Parathyroid adenoma (tissue), 2 donors: ENCODE measurements around the gene SPN.

Experiments
- H2AFZ ChIP-seq: fragments of 300-600 bp; sonication (generic); one replicate; pipeline ENCODE4 v1.7.0; 2017; ENCODE audit warnings: antibody characterized with exemption, mild to moderate bottlenecking
- H3K27ac ChIP-seq: fragments of 300-600 bp; sonication (generic); one replicate; pipeline ENCODE4 v1.7.0; 2017
- H3K27me3 ChIP-seq: fragments of 300-600 bp; sonication (generic); one replicate; pipeline ENCODE4 v1.7.0; 2017; ENCODE audit warnings: low read length; ENCODE audit not compliant: control insufficient read depth, insufficient read depth
- H3K36me3 ChIP-seq: fragments of 300-600 bp; sonication (generic); one replicate; pipeline ENCODE4 v1.7.0; 2017; ENCODE audit warnings: low read length; ENCODE audit not compliant: control insufficient read depth, insufficient read depth
- H3K4me1 ChIP-seq: fragments of 300-600 bp; sonication (generic); one replicate; pipeline ENCODE4 v1.7.0; 2017; ENCODE audit warnings: control low read depth
- H3K4me2 ChIP-seq: fragments of 300-600 bp; sonication (generic); one replicate; pipeline ENCODE4 v1.7.0; 2017; ENCODE audit warnings: low read length
- H3K4me3 ChIP-seq: fragments of 300-600 bp; sonication (generic); one replicate; pipeline ENCODE4 v1.7.0; 2017; ENCODE audit warnings: low read depth, low read length
- H3K79me2 ChIP-seq: fragments of 300-600 bp; sonication (generic); one replicate; pipeline ENCODE4 v1.7.0; 2017; ENCODE audit warnings: control low read depth
- H3K9ac ChIP-seq: fragments of 300-600 bp; sonication (generic); one replicate; pipeline ENCODE4 v1.7.0; 2017; ENCODE audit warnings: mild to moderate bottlenecking
- H3K9me3 ChIP-seq: fragments of 300-600 bp; sonication (generic); one replicate; pipeline ENCODE4 v1.7.0; 2017; ENCODE audit warnings: low read length; ENCODE audit not compliant: control insufficient read depth
- CTCF ChIP-seq: fragments of 300-600 bp; sonication (generic); IDR thresholded peaks from one replicate; pipeline ENCODE4 v1.7.0; 2017; ENCODE audit warnings: antibody characterized with exemption, mild to moderate bottlenecking
- donor health status: primary hyperparathyroidism.

SPN gene

GRCh38 chr16:29678691-29679267 lies 15.7 kb downstream of the SPN start, which contains the start of gene QPRT:
TSS of gene QPRT (plus strand) at chr16:29679180. CDS start at chr16:29679198, 18 bp downstream.
- H3K9ac ChIP-seq, result no peak within 1 kb of the TSS
- H3K9me3 ChIP-seq, result no peaks in the 10 kb centered on the region
- H3K4me2 ChIP-seq, result peak within 1 kb of the TSS; percentile 54
- H3K4me1 ChIP-seq, result peaks cover 4% of the 10 kb centered on the region
- H3K79me2 ChIP-seq, result peaks cover 8% of the 10 kb centered on the region
- no peaks in the 10 kb centered on the region for H3K27me3 ChIP-seq
- H2AFZ ChIP-seq, result peak within 1 kb of the TSS; percentile 84
- H3K4me3 ChIP-seq, result peak within 1 kb of the TSS; percentile 17
- H3K36me3 ChIP-seq, result no peaks in the 10 kb centered on the region
- TF ChIP-seq CTCF, result no peak
- H3K27ac ChIP-seq, result peak within 1 kb of the TSS; percentile 63

- no peak for TF ChIP-seq CTCF
- H3K9me3 ChIP-seq, result no peaks in the 10 kb centered on the region
- H3K4me1 ChIP-seq, result peaks cover 4% of the 10 kb centered on the region
- H3K79me2 ChIP-seq, result peaks cover 8% of the 10 kb centered on the region
- H3K4me2 ChIP-seq, result no peak overlapping the region
- no peak overlapping the region for H3K4me3 ChIP-seq
- H3K27ac ChIP-seq, result no peak overlapping the region
- no peaks in the 10 kb centered on the region for H3K36me3 ChIP-seq
- no peak overlapping the region for H3K9ac ChIP-seq
- H2AFZ ChIP-seq, result no peak overlapping the region
- no peaks in the 10 kb centered on the region for H3K27me3 ChIP-seq
These were observed 17.1 kb downstream of the SPN start for GRCh38 chr16:29680180-29680598.

- no peaks in the 10 kb centered on the region for H3K9me3 ChIP-seq
- no peak for TF ChIP-seq CTCF
- H3K9ac ChIP-seq, result no peak overlapping the region
- no peaks in the 10 kb centered on the region for H3K27me3 ChIP-seq
- H3K36me3 ChIP-seq, result no peaks in the 10 kb centered on the region
- no peak overlapping the region for H2AFZ ChIP-seq
- peaks cover 8% of the 10 kb centered on the region for H3K79me2 ChIP-seq
- H3K27ac ChIP-seq, result no peak overlapping the region
- peaks cover 4% of the 10 kb centered on the region for H3K4me1 ChIP-seq
- H3K4me2 ChIP-seq, result no peak overlapping the region
- H3K4me3 ChIP-seq, result no peak overlapping the region
These were observed 20.6 kb downstream of the SPN start for GRCh38 chr16:29683543-29684090.

GRCh38 chr16:29684679-29685078 lies 21.6 kb downstream of the SPN start:
- Histone ChIP-seq H3K27ac (no peak overlapping the region), H3K4me3 (no peak overlapping the region), H3K9me3 (no peaks in the 10 kb centered on the region), H3K4me2 (no peak overlapping the region), H3K27me3 (no peaks in the 10 kb centered on the region), H3K9ac (no peak overlapping the region), H3K4me1 (peaks cover 4% of the 10 kb centered on the region), H3K36me3 (no peaks in the 10 kb centered on the region), H2AFZ (no peak overlapping the region), H3K79me2 (peaks cover 8% of the 10 kb centered on the region)
- TF ChIP-seq CTCF, result no peak
